ENCODE measurements around the gene IRAK3.

GRCh38 chr12:66189889-66190288 lies 875 bp downstream of the IRAK3 start:
- TF ChIP-seq CTCF (IDR thresholded peaks at IDR 0.05): no peak
- no peak for TF ChIP-seq EZH2 (IDR thresholded peaks at IDR 0.05; ENCODE audit: borderline replicate concordance, insufficient read depth, low read depth, low read length, poor library complexity, severe bottlenecking)

Measured in B cell (primary cell).